CD4-positive, alpha-beta T cell treated with Interleukin-15 for 4 hours (primary cell): ENCODE measurements around the gene LPP.

Experiments used
- DNase-seq: peaks from one replicate; pipeline ENCODE4 v3.0.0-alpha.2; 2020; ENCODE audit warnings: low spot score

LPP gene

GRCh38 chr3:188331166-188331565 lies 177.2 kb downstream of the LPP start:
- no peak for DNase-seq

- DNase-seq: no peak
These were observed 178.1 kb downstream of the LPP start for GRCh38 chr3:188332085-188332484.

GRCh38 chr3:188335656-188336055 lies 181.7 kb downstream of the LPP start:
- no peak for DNase-seq

DNA sequence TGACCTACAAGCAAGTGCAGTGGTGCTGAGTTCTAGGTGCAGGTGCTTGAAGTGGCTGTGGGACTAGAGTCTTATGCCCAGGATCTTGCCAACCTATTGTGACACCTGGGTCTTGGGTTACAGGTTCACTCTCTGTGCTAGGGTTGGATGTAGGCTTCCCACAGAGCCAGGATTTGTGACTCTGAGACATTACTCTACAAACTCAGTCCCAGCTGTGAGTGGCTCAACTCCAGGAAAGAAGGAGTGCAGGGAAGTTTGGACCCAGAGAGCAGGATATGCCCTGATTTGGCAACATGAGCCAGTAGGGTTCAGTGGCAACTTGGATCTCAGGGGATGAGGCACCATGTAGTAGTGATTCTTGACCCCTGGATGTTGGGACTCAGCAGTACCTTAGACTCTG lies 182.2 kb downstream of the LPP start:
- DNase-seq: no peak

- DNase-seq: no peak
These were observed 183.3 kb downstream of the LPP start for GRCh38 chr3:188337232-188337631.

DNA sequence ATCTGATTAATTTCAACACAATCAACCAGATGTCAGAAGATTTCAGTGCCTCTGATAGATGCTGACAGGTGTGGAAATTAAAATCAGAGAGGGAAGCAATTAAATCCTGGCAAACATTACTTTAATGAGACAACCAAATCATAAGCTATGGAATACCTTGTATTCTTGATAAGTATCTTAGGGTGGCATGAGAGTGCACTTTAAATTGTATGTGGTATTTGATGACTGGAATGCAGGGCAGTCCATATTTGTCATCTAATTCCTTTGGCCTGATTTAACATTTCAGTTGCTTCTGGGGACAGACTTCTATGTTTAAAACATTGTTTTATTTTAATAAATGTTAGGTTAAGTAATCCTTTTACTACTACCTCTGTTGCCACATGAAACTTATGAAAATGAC lies 184.1 kb downstream of the LPP start:
- DNase-seq: no peak

DNA sequence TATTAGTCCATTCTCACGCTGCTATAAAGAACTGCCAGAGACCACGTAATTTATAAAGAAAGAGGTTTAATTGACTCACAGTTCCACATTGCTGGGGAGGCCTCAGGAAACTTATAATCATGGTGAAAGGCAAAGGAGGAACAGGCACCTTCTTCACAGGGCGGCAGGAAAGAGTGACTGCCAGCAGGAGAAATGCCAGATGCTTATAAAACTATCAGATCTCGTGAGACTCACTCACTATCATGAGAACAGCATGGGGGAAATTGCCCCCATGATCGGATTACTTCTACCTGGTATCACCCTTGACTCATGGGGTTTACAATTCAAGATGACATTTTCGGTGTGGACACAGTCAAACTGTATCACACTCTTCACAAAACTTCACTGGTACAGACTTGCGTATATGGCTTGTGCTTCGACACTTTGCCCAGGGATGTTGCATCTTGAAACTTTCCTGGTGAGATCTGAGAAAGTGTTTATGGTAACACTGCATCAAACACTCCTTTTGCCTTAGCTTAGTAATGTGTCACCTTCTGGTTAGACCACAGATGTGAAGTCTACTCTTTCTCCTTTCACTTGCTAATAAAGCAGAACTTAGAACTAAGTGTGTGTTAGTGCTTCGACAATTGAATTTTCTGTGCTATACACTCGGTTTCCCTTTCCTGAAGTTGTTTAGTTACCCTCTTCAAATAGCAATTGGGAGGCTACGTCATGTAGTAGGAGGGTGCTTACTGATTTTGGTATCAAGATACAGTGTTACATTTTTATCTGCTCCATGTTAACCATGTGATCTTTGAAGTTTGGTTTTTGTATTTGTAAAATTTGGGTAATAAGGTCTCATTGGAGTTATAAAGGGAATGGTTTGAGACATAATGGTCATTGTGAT lies 185.7 kb downstream of the LPP start:
- peak; percentile 63 for DNase-seq

DNA sequence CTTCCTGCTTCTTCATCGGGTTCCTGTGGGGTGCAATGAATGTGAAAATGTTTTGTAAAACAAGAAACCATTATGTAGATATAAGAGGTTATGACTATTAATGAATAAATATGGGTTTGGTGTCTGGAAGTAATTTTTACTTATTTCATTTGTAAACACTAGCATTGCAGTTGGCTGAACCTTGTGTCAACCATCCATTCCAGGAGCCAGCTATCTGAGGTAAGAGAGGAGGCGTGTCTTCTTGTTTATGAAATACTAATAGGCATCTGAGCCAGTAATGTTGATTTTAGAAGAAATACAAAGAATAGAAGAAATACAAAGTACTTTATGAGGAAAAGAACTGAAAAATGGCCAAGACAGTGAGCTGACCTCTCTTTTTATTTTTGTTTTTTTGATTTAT lies 187.5 kb downstream of the LPP start:
- no peak for DNase-seq

GRCh38 chr3:188342991-188343732 lies 189.2 kb downstream of the LPP start:
- no peak for DNase-seq

- DNase-seq: no peak
These were observed 189.9 kb downstream of the LPP start for GRCh38 chr3:188343894-188344293.

DNA sequence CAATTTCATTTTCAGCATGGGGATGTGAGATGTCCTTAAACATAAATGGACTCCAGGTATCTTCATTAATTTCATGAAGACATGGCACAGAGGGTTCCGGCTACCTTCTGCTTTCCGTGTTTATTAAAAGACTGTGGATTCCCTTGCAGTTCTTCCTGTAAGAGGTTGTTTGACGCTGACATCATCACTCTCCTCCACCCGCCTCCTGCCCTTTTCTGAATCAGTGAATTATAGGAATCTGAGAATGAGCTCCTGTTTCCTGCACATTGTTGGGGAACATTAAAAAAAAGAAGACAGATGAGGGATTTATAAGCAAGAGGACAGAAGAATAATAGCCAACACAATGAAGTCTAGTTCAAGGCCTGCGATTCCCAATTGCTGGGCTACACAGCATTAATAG lies 191.3 kb downstream of the LPP start:
- DNase-seq: no peak

GRCh38 chr3:188348435-188349244 lies 194.7 kb downstream of the LPP start:
- DNase-seq: no peak

GRCh38 chr3:188349351-188349901 lies 195.5 kb downstream of the LPP start:
- no peak for DNase-seq

DNA sequence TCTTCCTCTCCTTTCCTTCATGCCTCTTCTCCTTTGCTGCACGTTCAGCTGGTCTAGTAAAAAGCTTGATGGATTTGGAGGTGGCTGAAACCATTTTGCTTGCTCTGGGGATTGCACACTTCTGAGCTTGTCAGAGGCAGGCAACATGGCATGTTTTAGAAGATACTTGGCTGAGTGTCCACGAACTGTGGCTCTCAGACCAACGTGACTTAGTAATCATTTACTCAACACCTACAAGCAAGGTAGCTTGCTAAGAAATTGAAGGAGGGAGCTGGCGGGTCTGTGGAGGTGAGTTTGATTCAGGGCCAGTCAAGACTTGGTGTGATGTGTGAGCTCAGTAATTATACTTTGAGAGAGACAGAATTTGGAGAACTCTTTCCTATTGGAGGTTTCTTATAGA lies 196.0 kb downstream of the LPP start:
- DNase-seq: no peak

GRCh38 chr3:188350961-188351360 lies 197.0 kb downstream of the LPP start:
- DNase-seq: no peak

DNA sequence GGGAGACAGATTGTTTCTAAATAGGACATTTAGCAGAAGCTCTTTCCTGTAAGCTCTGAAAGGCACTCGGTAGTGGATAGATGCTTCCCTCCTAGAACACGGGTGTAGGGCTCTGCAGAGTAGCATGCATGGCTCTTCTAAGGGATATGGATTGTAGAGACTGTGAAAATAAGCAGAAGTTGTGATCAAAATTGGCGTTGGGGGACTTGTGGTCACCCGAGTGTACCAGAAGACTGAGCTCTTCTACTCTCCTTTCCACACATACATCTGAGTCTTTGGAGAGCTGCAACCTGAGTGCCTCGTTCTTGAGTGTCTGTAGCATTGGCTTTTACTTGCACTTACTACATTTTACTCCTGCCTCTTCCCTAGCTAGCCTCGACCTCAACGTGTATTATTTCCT lies 197.7 kb downstream of the LPP start:
- DNase-seq: no peak

DNA sequence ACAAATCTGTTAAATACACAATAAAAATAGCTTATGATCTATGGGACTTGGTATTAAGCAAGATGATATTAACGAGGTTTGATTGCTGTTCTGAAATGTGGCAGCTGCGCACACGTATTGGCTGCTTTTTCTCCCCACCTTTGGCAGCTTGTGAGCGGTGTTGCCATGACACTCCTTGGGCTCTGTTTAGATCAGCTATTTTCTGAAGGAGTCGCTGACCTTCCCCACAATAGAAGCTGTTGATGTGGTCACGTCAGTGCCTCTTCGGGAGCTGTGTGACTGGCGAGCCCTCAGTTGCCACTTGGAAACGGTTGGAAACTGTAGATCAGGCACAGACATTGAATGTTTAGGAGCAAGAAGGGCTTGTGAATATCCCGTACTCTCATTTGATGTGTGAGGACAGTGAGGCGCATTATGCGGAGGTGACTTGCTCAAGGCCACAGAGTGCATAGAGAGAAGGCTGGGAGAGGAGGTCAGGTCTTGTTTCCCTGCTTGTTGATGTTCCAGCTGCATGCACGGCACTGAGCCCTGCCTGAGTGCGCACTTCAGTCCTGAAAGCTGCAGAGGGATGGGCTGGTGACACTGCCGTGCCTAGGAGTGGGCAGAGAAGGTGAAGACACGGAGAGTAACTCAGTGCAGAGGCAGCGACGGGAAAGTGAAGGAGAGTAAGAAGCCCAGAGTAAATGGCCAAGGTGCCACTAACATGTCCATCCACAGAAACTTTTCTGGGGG lies 198.4 kb downstream of the LPP start:
- no peak for DNase-seq

GRCh38 chr3:188353426-188353825 lies 199.5 kb downstream of the LPP start:
- DNase-seq: no peak

DNA sequence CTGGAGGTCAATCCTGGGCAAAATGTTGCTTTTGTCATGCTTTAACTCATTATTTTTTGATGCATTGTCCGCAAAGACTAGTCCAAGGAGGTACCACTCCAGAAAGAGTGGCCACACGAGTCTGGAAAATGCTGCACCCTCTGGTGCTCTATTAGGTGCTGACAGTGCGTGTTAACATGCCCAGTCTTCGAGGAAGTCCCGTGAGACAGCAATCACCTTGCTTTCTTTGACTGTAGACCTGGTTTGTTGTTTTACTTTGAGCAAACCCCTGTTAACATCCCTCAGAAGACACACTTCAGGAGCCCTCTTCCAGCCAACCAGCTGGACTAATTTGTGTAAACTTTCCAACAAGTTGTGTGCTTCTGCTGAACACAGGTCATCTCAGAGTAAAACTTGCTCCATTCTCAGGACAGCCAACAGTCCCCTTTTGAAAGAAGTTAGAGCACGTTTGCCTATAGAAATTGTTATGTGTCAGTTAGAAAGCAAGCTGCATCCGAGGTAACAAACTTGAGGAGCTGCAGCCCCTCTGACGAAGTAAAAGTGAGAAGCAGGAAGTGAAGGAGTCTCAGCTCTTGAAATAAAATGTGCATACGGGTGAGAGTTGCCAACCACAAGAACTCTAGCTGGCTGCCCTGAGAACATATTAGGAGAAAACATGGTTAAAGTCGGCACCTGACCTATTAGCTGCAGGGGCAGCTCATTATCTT lies 205.0 kb downstream of the LPP start:
- peak; percentile 36 for DNase-seq

GRCh38 chr3:188360364-188360881 lies 206.5 kb downstream of the LPP start:
- no peak for DNase-seq

DNA sequence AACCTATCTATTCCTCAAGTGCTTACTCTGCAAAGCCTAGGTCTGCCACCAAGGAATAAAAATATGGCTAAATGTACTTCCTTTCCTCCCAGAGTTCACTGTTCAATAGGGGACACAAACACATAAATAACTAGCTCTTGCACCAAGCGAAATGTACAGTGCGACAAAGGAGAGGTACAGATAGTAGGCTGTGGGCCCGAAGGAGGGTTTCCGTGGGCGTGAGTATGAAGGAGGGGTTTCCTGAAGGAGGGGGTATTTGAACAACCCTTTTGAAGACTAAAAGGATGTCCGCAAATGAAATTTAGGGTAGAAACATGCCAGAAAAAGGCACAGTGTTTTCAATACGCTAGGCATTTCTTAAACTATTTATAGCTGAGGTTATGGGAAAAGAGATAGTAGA lies 207.9 kb downstream of the LPP start:
- DNase-seq: no peak
